Epithelial cell of prostate (primary cell): ENCODE data around the gene C2CD4D.
"Not testable (repeated sequence)": the region's sequence is repeated elsewhere in the genome, so short reads cannot be mapped to it uniquely, and the experiment has no call there.

Source experiments
- DNase-seq: peaks from one replicate; pipeline ENCODE4 v3.0.0-alpha.2; 2011; ENCODE audit warnings: low read depth, low spot score
- H3K27ac ChIP-seq: fragments of 450-650 bp; 2 replicates; pipeline ENCODE4 v1.5.1; 2017; ENCODE audit warnings: mild to moderate bottlenecking

C2CD4D gene

DNA sequence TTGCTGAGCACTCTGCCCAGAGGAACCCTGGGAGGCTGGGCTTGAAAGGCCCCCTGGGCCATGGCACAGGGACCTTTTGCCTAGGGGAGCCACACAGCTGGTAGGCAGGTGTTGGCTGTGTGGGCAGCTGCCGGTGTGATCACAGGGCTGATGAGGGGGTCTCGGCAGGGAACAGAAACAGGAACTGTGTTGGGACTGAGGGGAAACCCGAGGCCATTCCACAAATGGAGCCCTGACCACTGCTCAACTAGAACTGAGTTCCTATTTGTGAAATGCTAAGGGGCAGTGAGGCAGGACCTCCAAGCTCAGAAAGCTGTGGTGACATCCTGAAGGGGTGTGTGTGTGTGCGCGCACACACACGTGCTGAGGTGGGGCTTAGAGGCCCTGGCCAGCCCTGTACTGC, 20.3 kb upstream of the C2CD4D start:
- no peak overlapping the region for H3K27ac ChIP-seq
- no peak for DNase-seq

DNA sequence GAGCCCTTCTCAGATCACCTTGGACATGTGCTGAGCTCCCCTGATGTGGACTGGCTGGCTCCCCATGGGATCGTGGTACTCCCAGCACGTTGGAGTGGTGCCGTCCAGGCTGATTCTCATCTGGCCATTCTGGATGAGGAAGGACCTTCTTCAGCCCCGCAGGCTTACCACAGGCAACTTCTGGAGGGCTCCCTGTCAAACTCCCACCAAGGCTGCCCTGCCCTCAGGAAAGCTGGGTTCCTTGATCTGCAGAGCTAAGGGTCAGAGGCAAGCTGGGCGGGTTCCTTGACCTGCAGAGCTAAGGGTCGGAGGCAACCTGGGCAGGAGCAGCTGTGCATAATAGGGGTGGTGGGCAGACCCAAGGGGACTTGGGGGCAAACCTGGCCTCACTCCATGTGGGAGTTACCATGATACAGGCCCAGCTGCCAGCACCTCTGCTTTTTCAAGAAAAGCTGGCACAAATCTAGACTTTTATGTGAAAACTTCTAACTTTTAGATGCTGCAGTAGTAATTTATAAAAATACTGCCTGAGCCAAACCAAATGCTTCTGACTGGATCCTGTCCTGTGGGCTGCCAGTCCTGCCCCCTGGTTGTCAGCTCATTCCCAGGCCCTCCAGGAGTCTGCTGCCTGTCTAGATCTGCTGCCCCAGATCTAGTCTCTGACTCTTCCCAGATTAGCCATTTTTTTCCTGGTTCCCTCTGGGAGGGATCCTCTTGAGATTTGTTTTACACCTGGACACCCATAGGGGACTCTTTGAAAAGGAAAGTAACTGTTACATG, 19.5 kb upstream of the C2CD4D start:
- no peak for DNase-seq
- H3K27ac ChIP-seq = peak overlapping the region; percentile 44

DNA sequence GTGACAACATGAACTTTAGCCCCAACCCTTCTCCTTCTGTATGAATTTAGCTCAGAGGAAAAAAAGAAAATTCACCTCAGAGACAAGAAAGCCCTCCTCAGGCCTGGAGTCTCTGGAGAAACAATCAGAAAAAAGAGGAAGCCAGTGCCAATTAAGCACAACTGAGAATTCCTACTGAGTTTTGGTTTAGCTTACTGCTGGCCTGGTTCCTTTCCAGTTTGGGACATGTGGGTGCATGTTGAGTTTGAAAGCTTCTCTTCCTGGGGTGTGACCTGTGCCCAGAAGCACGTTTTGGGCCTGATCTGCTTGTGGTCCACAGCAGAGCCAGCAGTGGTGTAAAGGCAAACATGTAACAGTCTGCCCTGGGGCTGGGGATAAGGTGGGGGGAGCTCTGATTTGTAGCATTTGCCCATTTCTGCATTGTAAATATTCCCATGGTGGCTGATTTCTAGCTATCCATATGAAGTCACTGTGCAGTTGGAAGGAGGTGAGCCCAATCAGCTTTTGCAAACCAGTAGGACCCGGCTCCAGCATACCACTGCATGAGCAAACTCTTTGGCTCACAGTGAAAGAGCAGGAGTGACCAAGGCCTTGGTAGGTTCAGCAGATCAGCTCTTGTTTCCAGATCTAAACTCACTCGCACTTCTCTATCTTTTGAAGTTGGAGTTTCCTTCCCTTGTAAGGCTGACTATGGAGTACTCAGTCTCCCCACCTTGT, 18.6 kb upstream of the C2CD4D start:
- peak overlapping the region; percentile 44 for H3K27ac ChIP-seq

DNA sequence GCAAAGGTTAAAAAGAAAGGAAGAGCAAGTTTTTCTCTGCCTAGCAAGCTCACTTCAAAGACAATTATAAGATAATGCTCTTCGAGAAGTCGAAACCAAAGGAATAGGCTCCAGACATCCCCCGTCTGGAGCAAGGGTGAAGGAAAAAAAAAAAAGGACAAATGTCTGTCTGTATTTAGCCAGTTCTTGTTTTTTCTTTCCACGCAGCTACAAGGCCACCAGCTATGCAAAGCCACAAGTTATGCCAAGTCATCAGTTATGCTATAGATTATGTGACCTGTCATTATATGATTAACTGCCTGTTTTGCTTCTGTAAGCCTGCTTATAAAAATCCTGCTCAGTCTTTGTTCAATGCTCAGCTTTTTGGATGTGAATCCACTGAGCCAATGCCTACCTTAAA, 16.3 kb upstream of the C2CD4D start:
- H3K27ac ChIP-seq = no peak overlapping the region

More for the DNA sequence above, 18.6 kb upstream of the C2CD4D start:
- DNase-seq = no peak

DNA sequence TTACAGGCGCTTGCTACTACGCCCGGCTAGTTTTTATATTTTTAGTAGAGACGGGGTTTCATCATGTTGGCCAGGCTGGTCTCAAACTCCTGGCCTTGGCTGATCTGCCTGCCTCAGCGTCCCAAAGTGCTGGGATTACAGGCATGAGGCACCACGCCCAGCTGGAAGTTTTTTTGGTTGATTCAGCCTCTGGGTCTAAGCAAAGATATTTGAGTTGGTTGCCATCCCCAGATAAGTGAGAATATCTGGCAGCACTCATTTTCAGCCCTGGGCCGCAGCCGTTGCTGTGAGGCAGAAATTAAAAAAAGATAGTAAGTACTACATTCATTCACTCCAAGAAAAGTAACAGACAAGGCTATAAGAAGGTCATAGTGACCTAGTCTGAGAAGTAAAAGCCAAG, 15.9 kb upstream of the C2CD4D start:
- DNase-seq, H3K27ac ChIP-seq: not testable (repeated sequence)

More for the DNA sequence above, 16.3 kb upstream of the C2CD4D start:
- DNase-seq = no peak

DNA sequence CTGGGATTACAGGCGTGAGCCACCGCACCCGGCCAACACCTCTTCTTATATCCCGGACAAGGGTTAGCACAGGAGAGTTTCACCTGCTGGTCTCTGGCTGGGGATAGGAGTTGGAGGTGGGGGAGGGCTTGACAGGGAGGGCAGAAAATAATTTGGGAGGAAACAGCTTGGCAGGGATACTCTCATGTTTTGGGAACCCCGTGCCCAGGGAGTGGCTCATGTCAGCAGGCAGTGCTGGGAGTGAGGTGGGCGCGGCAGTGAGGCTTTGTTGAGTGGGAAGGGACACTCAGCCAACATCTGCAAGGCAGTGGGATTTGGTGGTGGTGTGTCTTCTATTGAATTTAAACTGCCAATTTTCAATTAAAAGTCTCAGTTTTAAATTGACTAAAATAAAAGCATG, 15.0 kb upstream of the C2CD4D start:
- no peak for DNase-seq
- no peak overlapping the region for H3K27ac ChIP-seq

DNA sequence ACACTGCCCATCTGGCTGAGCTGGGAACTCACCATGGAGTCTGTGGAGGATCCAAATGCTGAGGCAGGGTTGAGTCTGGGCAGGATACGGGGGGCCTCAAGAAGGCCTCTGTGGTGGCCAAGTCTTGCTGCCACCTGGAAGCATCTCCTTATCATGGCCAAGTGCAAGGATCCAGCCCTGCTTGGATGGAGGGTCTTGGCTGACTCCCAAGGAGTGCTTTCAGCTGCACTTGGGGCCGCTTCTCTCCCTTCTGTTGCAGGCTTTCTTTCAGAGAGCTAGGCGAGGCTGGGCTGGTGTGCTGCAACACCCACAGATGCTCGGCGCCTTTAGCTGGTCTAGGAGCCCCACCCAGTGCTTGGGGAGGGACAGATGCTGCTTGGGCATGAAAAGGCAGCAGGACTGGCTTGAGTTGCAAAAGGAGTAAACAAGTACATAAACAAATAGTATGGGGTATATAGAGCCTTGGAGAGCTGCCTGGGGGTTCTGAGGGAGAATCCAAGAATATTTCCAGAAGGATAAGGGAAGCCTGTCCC, 13.9 kb upstream of the C2CD4D start, which contains the start of gene THEM5:
TSS of gene THEM5 (minus strand) at position 302 of the 533 bp plus-strand sequence. CDS start at position 155, 147 bp downstream.
- no peak within 1 kb of the TSS for H3K27ac ChIP-seq
- no peak for DNase-seq

DNA sequence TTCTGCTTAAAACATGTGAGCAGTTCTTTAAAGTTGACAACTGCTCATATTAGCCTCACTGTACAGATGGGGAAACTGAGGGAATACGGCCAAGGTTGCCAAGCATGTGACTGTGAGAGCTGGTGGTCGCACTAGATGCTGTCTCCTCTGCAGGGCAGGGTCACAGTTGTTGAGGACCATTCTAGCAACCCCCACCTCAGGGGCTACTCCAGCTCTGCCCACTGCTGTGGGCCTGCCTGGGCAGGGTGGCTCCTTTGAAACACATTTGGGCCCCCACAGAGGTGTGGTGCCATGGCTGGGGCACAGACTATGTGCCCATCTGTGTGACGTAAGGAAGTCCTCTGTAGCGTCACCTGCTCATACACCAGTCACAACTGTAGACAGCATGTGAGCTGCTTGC, 13.1 kb upstream of the C2CD4D start:
- DNase-seq = no peak
- H3K27ac ChIP-seq = no peak overlapping the region

DNA sequence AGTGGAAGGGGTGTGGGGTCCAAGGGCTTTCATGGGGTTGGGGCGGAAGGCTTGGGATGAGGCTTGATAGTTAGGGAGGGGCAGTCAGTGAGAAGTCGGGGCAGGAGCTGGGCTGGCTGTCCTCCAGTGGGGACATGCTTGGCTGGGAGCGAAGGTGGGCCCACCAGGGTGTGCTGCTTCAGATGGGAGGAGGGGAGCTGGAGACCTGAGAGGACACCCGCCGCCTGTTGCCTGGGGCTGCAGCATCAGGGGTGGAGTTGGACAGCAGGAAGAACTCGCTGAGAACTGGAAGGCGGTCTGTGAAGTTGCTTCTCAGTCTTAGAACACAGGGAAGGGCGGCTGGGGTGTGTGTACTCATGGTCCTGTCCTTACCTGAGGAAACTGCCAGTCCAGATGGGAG, 12.3 kb upstream of the C2CD4D start:
- no peak for DNase-seq

DNA sequence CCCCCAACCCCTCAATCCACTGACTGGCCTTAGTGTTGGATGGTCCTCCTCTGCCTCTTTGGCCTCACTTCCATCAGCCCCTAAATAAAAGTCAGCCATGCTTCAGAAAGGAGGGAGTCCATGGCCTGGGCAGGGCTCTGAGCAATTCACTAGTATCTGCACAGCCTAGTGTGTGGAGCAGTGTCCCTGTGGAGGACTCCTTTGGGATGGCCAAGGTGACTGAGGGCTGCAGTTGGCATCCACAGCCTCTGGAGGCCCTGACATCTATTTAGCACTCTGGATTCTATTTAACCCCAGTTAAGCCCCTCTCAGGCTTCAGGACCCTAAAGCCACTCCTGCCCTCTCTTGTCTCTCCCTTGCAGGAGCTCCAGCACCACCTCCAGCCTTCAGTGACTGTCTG, 10.3 kb upstream of the C2CD4D start:
- no peak for DNase-seq
- no peak overlapping the region for H3K27ac ChIP-seq

More for the DNA sequence above, 12.3 kb upstream of the C2CD4D start:
- H3K27ac ChIP-seq = no peak overlapping the region

DNA sequence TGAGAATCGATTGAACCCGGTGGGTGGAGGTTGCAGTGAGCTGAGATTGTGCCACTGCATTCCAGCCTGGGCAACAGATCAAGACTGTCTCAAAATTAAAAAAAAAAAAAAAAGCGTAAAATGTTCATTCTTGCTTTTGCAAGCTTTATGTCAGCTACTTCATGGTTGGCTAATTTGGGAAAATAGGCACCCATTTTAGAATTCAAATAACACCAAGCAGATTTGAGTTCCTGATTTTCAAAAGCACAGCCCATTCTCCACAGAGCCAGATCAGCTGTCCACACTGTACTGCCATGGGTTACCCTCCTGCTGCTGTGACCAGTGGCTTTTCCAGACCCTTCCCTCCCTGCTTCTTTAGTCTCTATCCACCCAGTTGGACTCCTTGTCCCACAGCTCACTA, 9.5 kb upstream of the C2CD4D start:
- DNase-seq = no peak
- no peak overlapping the region for H3K27ac ChIP-seq

DNA sequence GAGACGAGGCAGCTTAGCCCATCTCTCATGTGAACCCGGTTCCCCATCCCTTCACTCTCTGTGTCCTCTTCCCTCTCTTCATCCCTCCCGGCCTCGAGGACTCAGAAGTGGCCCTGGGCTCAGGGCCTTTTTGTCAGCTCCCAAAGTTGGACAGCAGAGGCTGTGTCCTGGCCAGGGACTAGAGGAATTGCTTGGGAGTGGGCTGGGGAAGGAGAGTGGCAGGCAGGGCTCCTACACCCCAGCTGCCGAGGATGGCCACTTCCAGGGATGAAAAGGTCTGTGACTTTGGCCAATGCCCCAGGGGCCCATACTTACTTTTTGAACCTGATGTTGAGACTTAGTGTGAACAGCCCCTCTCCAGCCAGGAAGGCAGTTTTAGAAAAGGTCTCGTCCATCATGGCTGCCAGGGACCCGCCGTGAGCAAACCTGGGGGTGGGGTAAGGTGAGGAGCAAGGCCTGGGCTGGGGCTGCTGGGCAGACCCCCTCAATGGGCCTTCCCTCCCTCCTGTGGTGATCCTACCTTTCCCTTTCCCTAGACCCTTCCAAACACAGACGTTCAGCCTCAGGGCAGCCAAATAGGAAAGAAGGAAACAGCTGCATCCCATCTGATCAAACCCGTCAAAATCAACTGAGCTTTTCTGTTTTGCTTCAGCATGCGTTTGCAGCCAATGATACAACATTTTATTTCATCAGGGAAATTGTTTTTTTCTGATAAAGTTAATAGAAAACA, 8.4 kb upstream of the C2CD4D start:
- no peak overlapping the region for H3K27ac ChIP-seq
- DNase-seq = no peak

DNA sequence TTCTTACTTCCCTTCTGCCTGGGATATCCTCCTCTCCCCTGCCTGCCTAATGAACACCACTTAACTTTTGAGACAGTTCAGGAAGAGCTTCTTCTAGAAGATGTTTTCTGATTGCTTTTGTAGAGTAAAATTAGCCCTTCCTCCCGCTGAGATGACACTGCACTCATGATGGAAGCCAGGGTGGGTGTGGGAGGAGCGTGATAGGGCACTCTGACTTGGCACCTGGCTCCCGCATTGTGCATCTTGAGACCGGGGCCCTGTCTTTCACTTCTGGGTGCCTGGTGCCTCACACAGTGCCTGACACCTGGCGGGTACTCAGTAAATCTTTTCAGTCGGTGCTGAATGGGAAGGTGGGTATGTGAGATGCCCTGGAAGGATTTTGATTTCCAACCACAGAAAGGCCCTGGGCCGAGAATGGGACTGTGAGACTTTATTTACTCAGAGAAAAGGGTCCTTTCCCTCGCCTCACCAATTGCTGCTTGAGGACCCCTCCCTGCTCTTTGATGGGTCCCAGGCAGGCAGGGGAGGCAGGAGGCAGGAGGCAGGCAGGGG, 7.1 kb upstream of the C2CD4D start:
- DNase-seq = no peak
- H3K27ac ChIP-seq = no peak overlapping the region

DNA sequence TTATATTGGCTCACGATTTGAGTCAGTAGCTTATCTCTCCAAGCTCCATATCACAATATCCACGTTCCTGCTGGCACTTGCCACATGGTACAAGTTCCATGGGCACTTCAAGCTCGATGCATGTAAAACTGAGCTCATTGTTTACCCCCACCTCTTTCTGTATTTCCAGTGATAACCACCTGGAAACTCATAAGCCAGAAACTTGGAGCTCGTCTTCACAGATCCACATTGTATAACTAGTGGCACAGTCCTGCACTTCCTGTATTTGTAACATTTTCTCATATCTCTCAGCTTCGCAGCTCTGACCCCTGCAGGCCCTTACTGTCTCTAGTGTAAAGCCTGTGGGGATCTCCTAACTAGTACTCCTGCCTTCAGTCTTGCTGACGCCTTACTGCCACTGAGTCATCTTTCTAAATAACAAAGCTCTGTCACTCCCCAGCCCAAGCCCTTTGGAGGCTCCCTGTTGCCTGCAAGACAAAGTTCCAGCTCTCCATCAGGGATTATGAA, 6.5 kb upstream of the C2CD4D start:
- H3K27ac ChIP-seq = no peak overlapping the region
- DNase-seq = no peak

DNA sequence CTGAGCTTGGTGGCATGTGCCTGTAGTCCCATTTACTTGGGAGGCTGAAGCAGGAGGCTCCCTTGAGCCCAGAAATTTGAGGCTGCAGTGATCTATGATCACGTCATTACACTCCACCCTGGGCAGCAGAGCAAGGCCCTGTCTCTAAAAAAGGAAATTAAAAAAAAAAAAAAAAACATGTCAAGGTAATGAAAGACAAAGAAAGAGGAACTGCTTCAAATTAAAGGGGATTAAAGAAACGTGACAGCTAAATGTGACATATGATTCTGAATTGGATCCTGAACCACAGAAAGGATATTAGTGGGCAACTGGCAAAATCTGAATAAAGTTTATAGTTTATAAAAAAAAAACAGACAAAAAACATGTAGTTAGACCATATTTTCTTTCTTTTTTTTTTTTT, 3.8 kb upstream of the C2CD4D start:
- no peak for DNase-seq
- no peak overlapping the region for H3K27ac ChIP-seq

DNA sequence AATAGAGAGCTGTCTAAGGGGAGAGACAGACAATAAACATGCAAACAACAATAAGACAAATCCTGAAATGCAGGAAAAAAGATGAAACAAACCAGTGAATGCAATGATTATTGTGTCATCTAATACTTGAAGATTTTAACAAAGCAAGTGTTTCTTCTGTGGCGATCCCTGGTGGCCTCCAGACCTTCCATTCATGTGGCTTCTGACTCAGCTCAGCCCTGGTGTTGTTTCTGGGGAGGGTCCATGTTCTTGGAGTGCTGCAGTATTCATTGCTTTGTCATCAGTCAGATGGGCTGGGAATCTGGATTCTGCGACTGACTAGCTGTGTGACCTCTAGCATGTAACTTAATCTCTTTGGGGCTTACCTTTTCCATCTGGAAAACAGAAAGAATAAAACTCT, 1.5 kb upstream of the C2CD4D start:
- DNase-seq = no peak
- peak overlapping the region; percentile 86 for H3K27ac ChIP-seq

DNA sequence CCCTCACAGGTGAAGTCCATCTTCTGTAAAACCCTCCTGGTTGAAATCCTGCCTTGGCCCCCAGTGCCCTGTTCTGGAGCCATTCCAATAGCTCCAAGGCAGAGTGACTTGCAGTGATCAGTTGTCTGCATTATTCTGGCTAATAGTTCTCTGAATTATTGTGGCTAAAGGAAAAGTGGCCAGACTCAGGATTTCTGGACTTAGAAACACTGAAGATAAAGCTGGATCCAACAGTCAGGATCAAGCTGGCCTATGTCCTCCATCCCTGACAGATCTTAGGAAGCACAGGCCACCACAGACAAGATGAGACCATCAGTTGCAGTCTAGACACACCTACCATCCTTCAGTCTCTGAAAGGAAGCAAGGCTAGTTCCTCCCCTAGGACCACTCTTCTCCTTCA, 801 bp upstream of the C2CD4D start:
- DNase-seq = no peak
- H3K27ac ChIP-seq = peak overlapping the region; percentile 86

DNA sequence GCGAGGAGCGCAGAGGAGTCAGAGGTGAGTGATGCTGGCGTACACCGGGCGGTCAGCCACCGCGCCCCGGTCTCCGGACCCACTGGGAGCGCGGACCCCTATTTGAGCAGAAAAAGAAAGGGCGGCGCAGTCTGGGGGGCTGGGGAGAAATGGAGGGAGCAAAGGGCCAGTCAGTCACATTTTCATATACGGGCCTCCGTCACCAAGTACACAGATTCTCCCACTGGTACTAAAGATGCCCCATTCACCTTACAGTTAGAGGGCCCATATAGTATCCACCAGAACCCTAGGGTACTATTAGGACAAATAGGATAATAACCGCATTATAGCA, 573 bp downstream of the C2CD4D start:
- peak overlapping the region; percentile 86 for H3K27ac ChIP-seq
- DNase-seq = no peak

DNA sequence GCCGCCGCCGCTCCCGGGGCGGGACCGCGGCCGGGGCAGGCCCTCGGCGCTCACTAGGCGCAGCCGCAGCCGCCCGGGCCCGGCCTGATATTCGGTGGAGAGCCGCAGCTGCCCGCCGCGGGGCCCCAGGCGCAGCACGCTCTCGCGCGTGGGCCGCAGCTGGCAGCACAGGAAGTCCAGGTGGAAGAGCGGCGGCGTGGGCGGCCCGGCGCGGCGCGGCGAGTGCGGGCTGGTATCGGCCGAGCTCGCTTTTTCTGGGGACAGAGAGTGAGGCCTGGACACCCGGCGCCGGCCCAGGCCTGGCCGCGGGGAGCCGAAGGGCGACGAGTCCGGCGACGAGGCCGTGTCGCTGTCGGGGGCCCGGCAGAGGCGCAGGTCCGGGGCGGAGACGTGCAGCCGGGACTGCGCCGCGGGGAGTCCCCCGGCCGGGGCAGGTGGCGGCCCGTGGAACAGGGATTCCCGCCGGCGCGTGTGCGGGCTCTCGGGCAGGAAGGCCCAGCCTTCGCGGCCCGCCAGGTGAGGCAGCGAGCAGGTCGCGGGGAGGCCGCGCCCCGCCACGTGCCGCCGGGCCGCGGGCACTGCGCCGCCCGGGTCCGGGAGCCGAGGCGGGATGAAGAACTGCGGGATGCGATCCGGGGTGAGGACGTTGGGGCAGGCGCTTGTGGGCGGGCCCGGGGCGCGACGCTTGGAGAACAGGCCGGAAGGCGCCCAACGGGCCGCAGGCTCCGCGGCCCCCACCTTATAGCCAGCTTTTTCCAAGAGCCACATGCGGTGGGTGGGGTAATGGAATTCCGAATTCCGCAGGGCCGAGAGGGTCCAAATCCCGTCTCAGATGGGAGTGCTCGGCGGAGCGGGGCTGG, 1.2 kb downstream of the C2CD4D start:
- peak overlapping the region; percentile 80 for H3K27ac ChIP-seq
- DNase-seq = no peak

DNA sequence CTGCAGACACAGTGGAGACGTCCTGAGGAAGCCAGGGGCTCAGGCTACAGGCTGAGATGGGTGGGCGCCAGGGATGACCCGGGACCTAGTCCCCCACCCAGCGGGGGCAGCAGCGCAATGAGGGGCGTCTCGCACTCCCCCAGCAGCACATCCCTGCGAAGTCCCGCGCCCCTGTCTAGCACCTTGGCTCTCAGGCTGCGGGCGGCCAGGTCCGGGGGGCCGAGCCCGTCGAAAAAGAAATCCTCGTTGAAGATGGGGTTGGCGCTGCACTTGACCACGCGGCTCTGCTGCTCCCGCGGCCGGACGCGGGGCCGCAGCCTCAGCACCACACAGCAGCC, 1.8 kb downstream of the C2CD4D start:
- H3K27ac ChIP-seq = peak overlapping the region; percentile 80

More for the DNA sequence above, 1.8 kb downstream of the C2CD4D start:
- DNase-seq = no peak
